HG03442 (cell line): ENCODE data around the gene G3BP2.

ENCODE experiments used
- ATAC-seq: cut with Tn5 transposase; IDR thresholded peaks from one replicate; pipeline ENCODE4 v1.9.1; 2021; ENCODE audit warnings: mild to moderate bottlenecking, moderate library complexity; ENCODE audit not compliant: unreplicated experiment

G3BP2 gene

GRCh38 chr4:75644095-75644494 is 29.1 kb downstream of the G3BP2 start:
- ATAC-seq: no peak

- no peak for ATAC-seq
These were observed 29.6 kb downstream of the G3BP2 start for GRCh38 chr4:75643651-75644050.

DNA sequence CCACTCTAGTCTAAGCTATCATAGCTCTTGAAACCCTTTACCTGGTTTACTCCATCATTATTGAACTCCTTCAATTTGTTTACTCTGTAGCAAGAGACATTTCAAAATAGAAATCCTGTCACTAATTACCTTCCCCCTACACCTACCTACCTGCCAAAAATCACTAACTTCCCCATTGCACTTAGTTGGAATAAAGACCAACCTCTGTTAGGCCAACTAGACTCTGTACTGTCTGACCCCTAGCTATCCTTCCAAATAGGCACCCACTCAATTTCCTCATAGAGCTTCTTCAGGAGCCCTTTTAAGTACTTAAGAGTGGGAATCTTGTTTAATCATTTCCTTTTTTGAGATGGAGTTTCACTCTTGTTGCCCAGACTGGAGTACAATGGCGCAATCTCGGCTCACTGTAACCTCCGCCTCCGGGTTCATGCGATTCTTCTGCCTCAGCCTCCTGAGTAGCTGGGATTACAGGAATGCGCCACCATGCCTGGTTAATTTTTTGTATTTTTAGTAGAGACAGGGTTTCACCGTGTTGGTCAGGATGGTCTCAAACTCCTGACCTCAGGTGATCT is 34.0 kb downstream of the G3BP2 start:
- ATAC-seq: no peak

GRCh38 chr4:75637827-75638226 is 35.4 kb downstream of the G3BP2 start:
- ATAC-seq: no peak

GRCh38 chr4:75637176-75637575 is 36.0 kb downstream of the G3BP2 start:
- no peak for ATAC-seq

DNA sequence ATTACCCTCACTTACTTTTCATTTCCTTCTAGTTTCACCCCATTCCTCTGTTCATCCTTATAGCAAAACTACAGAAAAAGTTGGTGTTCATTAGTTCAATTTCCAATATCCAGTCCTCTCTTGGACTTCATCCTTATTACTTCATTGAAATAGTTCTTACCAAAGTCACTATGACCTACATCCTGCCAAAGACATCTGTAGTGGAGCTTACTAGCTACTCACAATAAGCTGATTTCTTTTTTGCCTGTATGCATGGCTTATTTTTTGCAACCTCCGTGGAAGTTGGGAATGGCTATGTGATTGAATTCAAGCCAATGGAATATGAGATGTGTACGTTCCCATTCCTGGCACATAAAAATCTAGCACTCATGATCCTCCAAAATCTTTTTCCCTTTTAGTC is 38.3 kb downstream of the G3BP2 start:
- ATAC-seq: no peak

- ATAC-seq: no peak
These were observed 38.9 kb downstream of the G3BP2 start for GRCh38 chr4:75634281-75634680.

GRCh38 chr4:75633846-75634245 is 39.4 kb downstream of the G3BP2 start:
- no peak for ATAC-seq

- ATAC-seq: no peak
These were observed 42.3 kb downstream of the G3BP2 start for GRCh38 chr4:75630937-75631329.

- ATAC-seq: peak; percentile 99
These were observed 42.9 kb downstream of the G3BP2 start, which contains the start of gene CDKL2 for GRCh38 chr4:75630174-75630936. TSS of gene CDKL2 (minus strand) at chr4:75630528. CDS start at chr4:75625988, 4,540 bp downstream.

GRCh38 chr4:75629239-75629638 is 44.0 kb downstream of the G3BP2 start:
- ATAC-seq: no peak

GRCh38 chr4:75623026-75623425 is 50.2 kb downstream of the G3BP2 start:
- no peak for ATAC-seq

DNA sequence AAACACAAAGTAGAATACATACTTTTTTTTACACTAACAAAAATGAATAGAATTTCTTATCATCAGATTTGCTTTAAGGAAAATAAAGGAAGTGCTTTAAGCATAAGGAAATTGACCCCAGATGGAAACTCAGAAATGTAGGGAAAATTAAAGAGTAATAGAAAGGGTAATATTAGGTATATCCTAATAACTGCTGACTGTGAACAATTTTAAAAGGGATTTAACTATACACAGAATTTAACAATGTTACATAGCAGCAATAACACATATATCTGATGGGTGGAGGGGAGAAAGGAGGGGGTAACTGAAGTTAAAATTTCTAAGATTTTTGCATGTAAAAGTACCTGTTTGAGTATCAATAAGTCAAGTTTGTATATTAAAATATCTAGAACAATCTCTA is 51.5 kb downstream of the G3BP2 start:
- ATAC-seq: no peak

- ATAC-seq: no peak
These were observed 60.9 kb downstream of the G3BP2 start for GRCh38 chr4:75612306-75612705.

DNA sequence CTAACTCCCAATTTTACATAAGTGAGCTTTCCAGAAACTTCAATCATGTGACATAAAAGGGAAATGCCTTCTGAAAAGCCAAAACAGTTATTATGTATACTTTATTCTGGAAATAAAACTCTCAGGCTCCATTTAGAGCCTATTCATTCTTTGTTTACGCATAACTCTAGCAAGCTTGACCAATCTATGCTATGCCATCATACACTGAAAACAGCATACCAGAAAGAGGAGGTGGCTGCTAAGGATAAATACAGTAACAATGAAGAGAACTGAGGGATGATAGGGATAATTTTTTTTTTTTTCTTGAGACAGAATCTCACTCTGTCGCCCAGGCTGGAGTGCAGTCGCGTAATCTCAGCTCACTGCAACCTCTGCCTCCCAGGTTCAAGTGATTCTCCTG is 67.3 kb downstream of the G3BP2 start:
- ATAC-seq: no peak

DNA sequence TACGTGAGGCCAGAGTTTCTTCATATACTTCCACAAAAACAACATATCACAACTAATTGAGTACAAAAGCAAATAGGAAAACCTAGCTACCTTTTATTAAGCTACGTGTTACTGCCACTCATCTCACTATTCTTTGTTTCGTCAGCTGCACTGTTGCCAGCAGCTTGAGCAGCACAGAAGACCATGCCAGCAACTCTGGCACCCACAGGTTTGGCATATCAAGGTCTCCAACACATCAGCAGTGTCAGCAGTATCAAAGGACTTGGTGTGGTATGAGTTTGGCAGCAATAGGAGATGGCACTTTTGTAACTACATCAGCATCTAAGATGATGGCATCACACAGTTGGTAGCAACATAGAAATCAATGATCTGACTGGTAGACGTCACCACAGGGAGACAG is 73.6 kb downstream of the G3BP2 start:
- no peak for ATAC-seq

GRCh38 chr4:75598390-75598789 is 74.8 kb downstream of the G3BP2 start:
- ATAC-seq: no peak

GRCh38 chr4:75596061-75596460 is 77.2 kb downstream of the G3BP2 start:
- ATAC-seq: no peak

- ATAC-seq: no peak
These were observed 79.8 kb downstream of the G3BP2 start for GRCh38 chr4:75593393-75593792.
